NCI-H2196 (cell line): ENCODE results near the gene PDLIM1.
"Not testable (repeated sequence)": the region's sequence is repeated elsewhere in the genome, so short reads cannot be mapped to it uniquely, and the experiment has no call there.

ENCODE experiments used
- DNase-seq: peaks from one replicate; lab custom pipeline; 2025; ENCODE audit not compliant: unreplicated experiment; lab: John Stamatoyannopoulos, UW

The PDLIM1 gene

DNA sequence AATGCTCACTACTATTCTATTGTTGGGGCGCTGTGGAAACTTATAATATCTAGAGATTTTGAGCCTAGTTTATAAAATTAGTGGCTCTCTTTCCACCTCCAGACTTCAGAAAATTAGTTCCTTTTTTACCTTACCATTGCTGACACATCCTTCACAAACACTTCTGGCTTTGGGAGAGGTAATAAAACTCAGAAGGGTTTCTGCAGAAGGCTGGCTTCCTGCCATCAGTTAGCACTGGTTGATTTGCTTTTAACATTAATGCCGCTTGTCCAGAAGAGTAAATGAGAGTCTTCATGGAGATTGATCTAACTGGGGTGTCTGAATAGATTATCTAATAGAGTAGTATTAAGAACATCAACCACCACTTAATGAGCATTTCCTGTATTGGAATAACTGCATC lies 76.4 kb downstream of the PDLIM1 start:
- peak; percentile 28 for DNase-seq

DNA sequence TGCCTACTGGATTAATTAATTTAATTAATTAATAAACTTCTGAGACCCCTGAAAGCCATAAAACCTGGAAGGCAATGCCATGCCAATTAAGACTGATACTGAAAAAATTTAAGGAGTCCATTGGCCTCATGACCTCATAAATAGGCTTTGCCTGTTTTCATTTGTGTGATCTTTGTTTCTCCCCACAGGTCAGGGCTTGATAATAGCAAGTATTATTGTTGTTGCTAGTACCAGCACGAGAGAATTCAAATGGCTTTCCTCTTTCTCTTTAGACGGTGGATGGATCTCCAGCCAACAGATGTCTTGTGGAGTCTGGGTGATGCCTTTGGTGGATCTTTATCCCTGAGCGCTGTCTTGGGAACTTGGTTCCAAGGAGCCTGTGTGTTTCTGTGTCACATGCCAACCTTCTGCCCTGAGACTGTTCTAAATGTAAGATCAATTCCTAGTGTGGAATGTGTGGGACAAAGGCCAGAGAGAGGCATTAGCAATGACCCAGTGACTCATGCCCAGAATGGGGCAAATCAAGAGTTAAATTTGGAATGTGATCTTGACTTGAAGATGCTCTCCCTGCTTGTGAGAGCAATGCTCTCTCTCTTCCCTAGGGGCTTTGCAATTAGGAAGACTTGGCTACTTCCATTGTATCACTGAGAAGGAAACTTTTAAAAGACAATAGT lies 79.1 kb downstream of the PDLIM1 start:
- DNase-seq: no peak

DNA sequence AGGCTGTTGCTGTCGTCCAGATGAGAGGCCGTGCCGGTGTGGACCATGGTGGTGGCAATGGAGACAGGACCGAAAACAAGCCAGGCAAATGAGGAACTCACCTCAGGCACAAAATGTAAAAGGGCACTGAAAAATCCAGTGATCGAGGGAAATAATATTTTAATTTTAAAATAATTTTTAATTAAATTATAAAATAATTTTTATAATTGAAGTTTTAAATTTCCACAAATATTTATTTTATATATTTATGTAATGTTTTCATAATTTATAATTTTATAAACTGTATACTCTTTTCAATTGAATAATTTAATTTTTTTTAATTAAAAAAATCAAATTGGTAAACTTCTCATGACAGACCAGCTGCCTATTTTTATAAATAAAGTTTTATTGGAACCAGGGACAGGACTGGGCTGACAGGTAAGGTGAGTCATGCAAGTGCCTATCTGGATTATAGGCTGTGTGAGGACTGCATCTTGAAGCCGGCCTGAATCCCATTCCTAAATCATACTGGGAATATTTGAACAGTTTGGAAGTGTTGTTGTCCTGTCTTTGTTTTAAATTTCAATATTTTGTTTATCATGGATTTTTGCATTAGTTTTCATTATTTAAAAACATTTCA lies 81.2 kb downstream of the PDLIM1 start:
- DNase-seq: no peak

DNA sequence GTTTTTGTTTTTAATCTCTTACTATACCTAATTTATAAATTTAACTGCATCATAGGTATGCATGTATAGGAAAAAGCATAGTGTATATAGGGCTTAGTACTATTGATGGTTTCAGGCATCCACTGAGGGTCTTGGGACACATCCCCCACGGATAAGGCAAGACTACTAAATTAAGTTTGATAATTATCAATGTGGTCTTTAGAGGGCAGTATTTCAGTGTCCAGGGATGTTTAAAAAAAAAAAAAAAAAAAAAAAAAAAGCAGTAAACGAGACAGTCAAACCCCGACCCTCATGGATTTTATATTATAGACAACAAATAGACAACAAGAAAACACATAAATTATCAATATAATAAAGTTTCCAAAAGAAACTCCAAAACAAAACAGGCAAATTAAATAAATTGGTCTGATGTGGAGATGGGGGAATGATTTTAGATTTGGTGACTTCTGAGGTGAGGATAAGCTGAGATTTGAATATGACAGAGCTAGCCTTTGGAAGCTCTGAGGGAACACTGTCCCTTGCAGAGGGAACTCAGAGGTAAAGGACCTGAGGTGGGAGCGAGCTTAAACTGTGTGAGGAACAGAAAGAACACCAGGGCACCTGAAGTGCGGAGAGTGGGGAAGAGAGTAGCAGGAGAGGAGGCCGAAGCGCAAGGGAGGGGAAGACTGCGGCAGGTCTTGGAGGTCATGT lies 82.0 kb downstream of the PDLIM1 start:
- no peak for DNase-seq

DNA sequence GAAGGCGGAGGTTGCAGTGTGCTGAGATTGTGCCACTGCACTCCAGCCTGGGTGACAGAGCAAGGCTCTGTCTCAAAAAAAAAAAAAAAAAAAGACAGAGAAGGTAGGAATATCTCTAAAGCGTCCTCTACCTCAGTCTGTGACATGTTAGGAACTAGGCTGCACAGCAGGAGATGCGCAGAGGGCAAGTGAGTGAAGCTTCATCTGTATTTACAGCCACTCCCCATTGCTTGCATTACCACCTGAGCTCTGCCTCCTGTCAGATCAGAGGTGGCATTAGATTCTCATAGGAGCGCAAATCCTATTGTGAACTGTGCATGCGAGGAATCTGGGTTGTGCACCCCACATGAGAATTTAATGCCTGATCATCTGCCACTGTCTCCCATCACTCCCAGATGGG lies 87.9 kb downstream of the PDLIM1 start:
- not testable (repeated sequence) for DNase-seq

DNA sequence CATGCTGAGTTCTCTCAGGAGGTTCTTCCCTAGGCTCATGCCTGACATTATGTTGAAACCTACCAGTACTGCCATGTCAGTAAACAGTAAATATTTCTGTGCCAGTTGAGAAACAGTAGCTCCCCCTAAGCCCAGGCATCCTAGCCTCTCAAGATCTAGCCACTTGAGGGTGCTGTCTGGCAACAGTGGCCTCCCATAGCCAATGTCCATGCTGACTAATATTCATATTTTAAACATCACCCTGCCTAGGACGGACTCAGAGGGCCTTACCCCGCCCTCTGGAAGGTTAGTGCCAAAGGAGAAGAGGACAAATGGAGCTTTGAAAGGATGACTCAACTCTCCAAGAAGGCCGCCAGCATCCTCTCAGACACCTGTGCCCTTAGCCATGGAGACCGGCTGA lies 89.1 kb downstream of the PDLIM1 start:
- DNase-seq: peak; percentile 5

DNA sequence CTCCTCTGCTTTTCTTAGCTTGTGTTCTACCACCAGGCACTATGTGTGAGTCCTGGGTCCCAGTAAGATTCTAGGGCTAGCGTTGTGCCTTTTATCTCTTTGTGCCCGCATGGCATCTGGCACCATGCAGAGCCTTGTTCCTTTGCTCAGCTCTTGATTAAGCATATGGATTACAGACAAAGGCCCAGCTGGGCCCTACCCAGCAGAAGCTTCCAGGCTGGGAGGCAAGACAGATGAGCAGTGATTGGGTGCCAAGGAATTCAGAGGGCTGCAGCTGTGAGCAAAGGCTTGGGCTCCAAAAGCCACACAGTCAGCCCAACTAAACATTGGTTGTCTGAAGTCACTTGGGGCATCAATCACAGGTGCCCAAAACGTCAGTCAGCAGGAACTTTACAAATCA lies 94.8 kb downstream of the PDLIM1 start:
- DNase-seq: no peak

DNA sequence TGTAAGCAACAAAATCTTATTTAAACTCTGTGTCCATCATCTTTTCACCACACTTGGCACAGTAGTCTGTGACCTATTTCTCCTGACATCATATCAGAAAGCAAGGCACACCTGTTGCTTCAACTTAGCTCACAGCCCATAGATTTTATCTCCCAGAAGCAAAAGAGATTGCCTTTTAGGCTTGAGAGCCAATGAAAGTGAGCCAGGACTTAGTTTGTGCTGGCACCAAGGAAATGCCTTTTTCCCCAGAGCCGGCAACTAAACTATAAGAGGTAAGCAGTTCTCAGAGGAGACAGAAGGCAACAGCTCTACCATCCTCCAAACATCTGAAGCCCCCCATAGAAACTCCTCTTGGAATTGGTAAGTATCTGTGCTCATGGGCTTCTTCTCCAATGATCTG lies 96.9 kb downstream of the PDLIM1 start, which contains the start of gene ACSM6:
Gene ACSM6 (plus strand): TSS at position 295 of the 400 bp plus-strand sequence. CDS start 248 bp downstream, outside the sequence.
- no peak for DNase-seq

DNA sequence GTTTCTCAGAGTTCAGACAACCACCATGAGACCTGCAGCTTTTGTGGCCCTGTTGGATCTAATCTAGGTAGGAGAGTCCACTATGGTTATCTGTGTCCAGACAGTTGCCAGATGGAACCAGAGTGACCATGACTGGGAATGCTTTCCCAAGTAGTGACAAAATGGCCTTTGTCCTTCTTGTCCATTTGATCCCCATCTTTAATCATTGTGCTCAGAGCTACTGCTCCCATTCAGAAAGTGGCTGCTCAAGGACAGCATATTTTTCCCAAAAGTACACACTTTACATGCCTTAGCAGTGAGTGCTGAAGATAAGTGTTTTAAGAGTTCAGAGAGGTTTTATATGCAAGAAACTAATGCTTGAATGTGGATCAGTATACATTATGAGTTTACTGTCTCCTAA lies 102.2 kb downstream of the PDLIM1 start:
- no peak for DNase-seq

DNA sequence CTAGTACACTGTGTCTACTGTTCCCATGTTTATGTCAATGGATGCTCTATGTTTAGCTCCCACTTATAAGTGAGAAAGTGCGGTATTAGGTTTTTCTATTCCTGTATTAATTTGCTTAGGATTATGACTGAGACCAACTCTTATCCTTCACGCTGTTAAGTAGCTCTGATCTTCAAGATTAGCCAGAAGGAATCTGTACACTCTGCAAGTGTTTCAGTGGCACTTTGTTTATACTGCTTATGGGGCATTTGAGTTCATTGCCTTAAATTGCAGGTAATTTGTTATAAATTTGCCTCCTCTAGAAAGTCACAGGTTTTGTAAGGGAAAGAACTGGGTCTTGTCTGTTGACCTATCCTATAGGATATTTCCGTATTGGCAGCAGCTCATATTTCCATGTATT lies 103.2 kb downstream of the PDLIM1 start:
- DNase-seq: no peak
